ENCODE measurements around the gene PRLH.
A peak's percentile ranks its signal among the peaks of the same experiment; 100 is the strongest.

PRLH gene

DNA sequence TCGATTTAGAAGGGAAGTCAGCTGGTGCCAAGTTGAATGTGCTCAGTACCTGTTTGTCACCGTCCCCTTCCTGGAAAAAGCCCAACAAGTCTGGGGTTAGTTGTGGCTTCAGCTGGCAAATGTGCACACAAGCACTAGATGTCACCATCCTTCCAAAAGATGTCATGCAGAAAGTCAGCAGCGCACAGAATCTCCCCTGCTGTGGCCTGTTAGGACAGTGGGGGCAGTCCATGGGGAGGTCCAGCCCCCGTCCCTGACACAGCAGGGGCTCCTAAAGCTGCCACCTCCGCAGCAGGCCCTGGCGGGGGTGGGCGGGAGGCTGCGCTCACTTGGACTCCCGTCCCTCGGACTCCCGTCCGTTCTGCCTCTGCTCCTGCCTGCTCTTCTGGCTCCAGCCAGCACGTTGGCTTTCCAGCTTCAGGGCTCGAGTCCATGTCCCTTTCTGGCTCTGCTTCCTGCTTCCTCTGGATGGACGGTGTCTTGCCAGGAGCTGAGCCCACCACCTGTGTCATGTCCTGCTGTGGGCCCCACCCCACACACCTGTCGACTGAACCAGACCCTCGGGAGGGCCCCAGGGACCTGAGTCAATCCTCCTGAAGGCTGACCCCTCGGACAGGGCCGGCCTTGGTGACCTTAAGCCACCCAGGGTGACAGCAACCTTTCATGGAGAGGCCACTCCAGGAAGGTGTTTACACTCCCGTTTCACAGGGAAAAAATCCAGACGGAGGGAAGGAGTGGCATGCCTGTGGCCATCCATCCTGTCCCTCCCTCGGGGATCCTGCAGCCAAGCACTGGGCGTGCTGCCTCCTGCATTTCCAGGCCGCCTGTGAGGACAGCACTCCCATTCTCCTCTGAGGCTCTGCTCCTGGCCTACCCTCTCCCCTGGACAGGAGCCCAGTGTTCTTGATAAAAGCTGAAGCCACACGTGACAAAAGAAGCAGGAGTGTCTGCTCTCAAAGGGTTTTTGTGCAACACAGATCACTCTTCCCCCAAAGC lies 15.7 kb downstream of the PRLH start:
- ChIA-PET CTCF (interaction anchor here (0.9 to 1.9 kb wide), 3 partner anchors 10 to 163 kb away, joined by 4 to 10 read pairs (median 5); no protein-coding TSS in a partner anchor), POLR2A (ENCODE audit: low non-redundant PET) (no interaction called here)
- DNase-seq (ENCODE audit: low spot score), result no peak
- TF ChIP-seq, protein P1, sequence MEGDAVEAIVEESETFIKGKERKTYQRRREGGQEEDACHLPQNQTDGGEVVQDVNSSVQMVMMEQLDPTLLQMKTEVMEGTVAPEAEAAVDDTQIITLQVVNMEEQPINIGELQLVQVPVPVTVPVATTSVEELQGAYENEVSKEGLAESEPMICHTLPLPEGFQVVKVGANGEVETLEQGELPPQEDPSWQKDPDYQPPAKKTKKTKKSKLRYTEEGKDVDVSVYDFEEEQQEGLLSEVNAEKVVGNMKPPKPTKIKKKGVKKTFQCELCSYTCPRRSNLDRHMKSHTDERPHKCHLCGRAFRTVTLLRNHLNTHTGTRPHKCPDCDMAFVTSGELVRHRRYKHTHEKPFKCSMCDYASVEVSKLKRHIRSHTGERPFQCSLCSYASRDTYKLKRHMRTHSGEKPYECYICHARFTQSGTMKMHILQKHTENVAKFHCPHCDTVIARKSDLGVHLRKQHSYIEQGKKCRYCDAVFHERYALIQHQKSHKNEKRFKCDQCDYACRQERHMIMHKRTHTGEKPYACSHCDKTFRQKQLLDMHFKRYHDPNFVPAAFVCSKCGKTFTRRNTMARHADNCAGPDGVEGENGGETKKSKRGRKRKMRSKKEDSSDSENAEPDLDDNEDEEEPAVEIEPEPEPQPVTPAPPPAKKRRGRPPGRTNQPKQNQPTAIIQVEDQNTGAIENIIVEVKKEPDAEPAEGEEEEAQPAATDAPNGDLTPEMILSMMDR (conservative IDR thresholded peaks at IDR 0.05; ENCODE audit: low read depth), result peak; percentile 39; the same call in 1 of the 2 replicates
- H3K27ac ChIP-seq, result peak overlapping the region; percentile 75

DNA sequence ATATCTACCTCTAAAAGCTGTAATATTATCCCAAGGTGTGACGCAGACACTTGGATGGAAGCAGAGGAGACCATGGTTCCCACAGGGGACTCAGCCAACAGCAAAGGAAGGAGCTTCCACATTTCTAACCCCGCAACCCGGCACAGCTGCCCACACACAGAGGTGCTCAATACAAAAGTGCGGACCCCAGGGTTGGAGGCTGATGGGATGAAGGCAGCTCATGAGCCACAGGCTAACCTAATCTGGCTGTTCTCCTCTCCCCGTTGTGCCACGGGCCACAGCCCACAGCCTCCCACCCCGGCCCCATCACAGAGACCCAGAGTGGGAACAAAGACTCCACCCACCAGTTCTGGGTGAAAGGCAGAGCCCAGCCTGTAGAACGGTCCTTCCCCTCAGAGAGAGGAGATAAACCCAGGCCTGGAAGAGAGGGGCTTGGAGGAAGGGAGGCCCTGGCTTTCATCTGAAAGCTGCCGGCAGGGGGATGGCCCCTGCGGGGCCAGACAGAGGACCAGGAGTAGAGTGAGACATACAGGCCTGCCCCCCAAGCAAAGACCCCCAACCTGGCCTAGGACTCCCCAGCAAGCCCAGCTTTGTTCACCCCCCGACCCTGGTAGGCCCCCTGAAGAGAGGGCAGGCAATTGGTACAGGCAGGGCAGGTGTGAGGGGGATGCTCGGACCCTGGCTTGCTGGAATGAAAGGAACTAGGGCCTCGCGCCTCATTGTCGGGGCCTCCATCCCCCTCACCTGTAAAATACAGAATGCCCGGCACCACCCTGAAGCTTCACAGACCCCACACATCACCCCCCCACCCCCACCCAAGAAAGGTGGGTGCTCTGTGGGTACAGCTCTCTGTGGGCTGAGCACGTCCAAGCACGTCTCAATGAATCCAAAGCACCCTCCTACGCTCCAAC lies 17.3 kb downstream of the PRLH start:
- no peak overlapping the region for H3K27ac ChIP-seq
- ChIA-PET POLR2A (ENCODE audit: low non-redundant PET) (interaction anchor here (0.7 kb wide), 1 partner anchor 582 kb away, joined by 3 read pairs; no protein-coding TSS in a partner anchor), CTCF (interaction anchor here (0.9 kb wide), 1 partner anchor 12 kb away, joined by 3 read pairs; no protein-coding TSS in a partner anchor)
- TF ChIP-seq, protein P1 (conservative IDR thresholded peaks at IDR 0.05; ENCODE audit: low read depth), result no peak
- no peak for DNase-seq (ENCODE audit: low spot score)

DNA sequence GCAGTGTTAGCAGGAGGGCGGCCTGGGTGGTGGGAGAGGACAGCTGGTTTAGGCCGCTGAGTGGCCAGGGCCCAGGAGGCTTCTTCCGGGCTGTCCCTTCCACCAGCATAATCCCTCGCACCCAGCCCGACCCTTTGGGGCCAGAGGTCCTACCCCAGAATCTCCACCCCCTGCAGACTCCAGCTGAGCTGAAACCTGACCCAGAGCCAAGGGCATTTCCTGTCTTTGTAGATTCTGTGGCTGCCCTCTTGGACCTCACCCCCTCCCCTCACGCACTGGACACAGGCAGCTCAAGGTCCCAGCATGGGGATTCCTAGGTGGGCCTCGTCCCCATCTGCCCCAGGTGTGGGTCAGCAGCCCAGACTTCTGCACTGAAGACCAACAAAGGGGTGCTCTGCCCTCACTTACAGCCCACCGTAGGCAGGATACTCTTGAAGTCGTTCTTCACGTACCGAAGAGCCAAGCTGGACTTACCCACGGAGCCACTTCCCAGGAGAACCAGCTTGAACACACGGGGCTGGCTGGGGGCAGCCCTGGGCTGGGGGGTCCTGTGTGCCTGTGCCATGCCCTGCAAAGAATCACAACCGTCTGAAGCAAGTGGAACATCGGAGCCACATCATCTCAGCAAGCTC lies 19.3 kb downstream of the PRLH start:
- ChIA-PET CTCF (interaction anchor here (0.9 to 1.0 kb wide), 2 partner anchors 13 to 73 kb away, joined by 3 to 4 read pairs; no protein-coding TSS in a partner anchor), POLR2A (ENCODE audit: low non-redundant PET) (no interaction called here)
- TF ChIP-seq, protein P1 (conservative IDR thresholded peaks at IDR 0.05; ENCODE audit: low read depth), result no peak
- DNase-seq (ENCODE audit: low spot score), result no peak
- H3K27ac ChIP-seq, result no peak overlapping the region

DNA sequence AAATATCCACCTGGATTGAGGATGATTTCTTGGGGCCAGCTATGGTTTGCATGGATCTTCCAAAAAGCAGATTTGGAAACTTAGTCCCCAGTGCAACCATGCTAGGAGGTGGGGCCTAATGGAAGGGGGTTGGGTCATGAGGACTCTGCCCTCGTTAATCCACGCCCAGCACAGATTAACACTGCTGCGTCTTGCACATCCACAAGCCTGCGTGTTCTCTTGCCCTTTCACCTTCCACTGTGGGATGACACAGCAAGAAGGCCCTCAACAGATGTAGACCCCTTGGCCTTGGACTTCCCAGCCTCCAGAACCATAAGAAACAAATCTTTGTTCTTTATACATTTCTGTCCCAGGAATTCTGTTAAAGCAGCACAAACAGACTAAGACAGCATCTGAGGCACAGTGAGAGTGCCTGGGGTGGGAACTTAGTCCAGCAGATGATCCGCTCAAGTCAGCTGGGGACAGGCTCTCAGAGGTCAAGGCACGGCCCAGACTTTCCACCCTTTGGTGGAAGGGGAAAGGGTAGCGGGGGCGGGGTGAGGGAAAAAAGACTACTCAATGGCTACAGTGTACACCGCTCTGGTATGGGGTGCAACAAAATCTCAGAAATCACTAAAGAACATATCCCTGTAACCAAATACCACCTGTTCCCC lies 21.8 kb downstream of the PRLH start:
- no peak for DNase-seq (ENCODE audit: low spot score)
- POLR2A ChIA-PET (ENCODE audit: low non-redundant PET), result no interaction called here
- TF ChIP-seq, protein P1 (conservative IDR thresholded peaks at IDR 0.05; ENCODE audit: low read depth), result no peak
- CTCF ChIA-PET, result interaction anchor here (0.6 to 0.7 kb wide), 2 partner anchors 165 to 167 kb away, joined by 3 to 11 read pairs; no protein-coding TSS in a partner anchor
- no peak overlapping the region for H3K27ac ChIP-seq

DNA sequence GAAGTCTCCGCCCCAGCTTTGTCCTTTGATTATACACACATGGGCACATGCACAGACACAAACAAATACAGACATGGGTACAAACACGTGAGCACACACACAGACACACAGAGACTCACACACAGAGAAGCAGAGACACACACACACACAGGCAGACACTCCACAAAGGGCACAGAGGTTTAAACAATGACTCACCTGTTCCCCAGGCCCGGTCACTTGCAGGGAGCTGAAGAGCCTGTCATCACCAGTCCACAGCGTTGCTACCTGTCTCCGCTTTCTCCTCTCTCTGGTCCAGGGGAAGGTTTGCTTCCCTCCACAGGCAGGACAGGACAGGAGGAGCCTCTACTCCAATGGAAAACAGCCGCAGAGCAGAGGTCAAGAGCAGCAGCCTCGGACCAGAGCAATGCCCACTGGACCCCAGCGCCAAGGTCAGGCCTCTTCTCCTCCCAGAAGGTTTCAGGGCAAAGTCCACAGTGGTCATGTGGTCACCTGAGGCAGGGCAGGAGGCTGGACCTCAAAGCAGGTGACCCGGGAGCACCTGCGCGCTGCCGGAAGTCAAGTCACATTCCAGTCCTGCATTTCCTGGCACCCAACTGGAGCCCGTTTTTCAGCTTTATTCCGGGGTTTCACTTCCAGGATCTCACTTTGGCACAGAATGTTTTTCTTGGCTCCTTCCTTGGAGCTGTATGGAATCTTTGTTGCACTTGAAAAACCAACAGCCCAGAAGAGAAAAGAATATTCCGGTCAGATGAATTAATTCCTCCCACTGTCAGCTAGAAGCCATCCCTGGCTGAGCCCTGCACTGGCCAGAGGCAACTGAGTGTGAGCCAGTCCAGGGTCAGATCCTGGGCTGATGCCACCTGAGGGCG lies 24.1 kb downstream of the PRLH start, which contains the start of gene RAB17:
RAB17 (minus strand) TSS at position 463 of the 869 bp plus-strand sequence. CDS start 4,580 bp downstream, outside the sequence.
- ChIA-PET CTCF (interaction anchor here (0.7 kb wide), 1 partner anchor 1072 kb away, joined by 7 read pairs; no protein-coding TSS in a partner anchor), POLR2A (ENCODE audit: low non-redundant PET) (interaction anchor here (0.7 kb wide), 1 partner anchor 120 kb away, joined by 3 read pairs; no protein-coding TSS in a partner anchor)
- peak within 1 kb of the TSS; percentile 59 for H3K27ac ChIP-seq
- TF ChIP-seq, protein P1 (conservative IDR thresholded peaks at IDR 0.05; ENCODE audit: low read depth), result no peak
- peak; percentile 61 for DNase-seq (ENCODE audit: low spot score)
